ENCODE measurements around the gene GPR148.

GPR148 gene

DNA sequence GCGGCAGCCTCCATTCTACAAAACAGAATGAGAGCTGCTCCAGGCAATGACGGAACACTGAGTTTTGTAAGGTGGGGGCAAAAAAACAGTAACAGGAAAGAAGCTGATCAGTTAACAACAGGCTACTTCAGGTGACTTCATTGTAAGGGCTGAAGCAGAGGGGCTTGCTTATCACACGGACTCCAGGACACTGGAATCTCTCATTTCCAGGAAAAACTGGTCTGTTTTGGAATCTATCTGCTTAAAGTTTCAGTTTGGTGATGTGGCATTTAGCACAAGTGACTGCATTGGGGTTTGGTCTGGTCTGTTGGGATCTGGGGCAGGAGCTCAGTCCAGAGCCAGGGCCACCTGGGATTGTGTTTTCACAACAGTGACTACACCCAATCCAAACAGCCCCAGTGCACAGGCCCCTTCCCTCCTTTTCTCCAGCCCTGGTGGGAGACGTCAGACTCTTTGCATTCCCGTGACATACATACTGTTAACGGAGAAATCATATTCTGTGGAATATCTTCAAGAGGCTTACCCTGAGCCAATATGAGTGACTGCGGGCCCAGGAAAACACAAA, 40.6 kb downstream of the GPR148 start:
- no peak for DNase-seq

- DNase-seq: no peak
Observed at GRCh38 chr2:130776550-130776949, 47.7 kb downstream of the GPR148 start.

DNA sequence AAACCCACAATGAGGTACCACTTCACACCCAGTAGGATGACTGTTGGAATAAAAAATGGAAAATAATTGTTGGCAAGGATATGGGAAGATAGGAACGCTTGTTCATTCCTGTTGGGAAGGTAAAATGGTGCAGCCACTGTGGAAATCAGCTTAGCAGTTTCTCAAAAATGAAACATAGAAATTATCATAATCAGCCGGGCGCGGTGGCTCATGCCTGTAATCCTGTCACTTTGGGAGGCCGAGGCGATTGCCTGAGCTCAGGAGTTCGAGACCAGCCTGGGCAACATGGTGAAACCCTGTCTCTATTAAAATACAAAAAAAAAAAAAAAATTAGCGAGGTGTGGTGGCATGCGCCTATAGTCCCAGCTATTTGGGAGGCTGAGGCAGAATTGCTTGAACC, 49.9 kb downstream of the GPR148 start:
- no peak for DNase-seq
